Uterus (tissue), 2 donors: ENCODE measurements around the gene IGFL1.
"Not testable (repeated sequence)": the region's sequence is repeated elsewhere in the genome, so short reads cannot be mapped to it uniquely, and the experiment has no call there.

Experiments
- POLR2A ChIP-seq, 2 donors: fragments of 450-650 bp; IDR thresholded peaks; one replicate each; pipeline ENCODE4 v1.6.1; 2016; ENCODE audit warnings: antibody characterized with exemption in 2 of 2, mild to moderate bottlenecking in 1 of 2, moderate library complexity in 1 of 2
- TF ChIP-seq, protein P1 (sequence below), 4 experiments: fragments of 200-600 bp in 2 of 4; fragments of 450-650 bp in 2 of 4; sonication (generic) in 2 of 4; IDR thresholded peaks; one replicate each; pipeline ENCODE4 v1.5.1; 2016 to 2019; ENCODE audit warnings: antibody characterized with exemption in 4 of 4, mild to moderate bottlenecking in 2 of 4, moderate library complexity in 1 of 4

DNA sequence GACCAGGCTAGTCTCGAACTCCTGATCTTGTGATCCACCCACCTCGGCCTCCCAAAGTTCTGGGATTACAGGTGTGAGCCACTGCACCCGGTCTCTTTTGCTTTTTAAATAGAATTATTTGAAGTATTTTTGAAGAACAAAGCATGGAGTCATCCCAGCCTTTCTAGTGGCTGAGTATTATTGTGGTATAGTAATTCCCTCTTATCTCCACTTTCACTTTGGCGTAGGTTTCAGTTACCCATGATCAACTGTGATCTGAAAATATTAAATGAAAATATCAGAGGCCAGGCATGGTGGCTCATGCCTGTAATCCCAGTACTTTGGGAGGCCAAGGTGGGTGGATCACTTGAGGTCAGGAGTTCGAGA is 36.9 kb upstream of the IGFL1 start:
- TF ChIP-seq, protein P1, sequence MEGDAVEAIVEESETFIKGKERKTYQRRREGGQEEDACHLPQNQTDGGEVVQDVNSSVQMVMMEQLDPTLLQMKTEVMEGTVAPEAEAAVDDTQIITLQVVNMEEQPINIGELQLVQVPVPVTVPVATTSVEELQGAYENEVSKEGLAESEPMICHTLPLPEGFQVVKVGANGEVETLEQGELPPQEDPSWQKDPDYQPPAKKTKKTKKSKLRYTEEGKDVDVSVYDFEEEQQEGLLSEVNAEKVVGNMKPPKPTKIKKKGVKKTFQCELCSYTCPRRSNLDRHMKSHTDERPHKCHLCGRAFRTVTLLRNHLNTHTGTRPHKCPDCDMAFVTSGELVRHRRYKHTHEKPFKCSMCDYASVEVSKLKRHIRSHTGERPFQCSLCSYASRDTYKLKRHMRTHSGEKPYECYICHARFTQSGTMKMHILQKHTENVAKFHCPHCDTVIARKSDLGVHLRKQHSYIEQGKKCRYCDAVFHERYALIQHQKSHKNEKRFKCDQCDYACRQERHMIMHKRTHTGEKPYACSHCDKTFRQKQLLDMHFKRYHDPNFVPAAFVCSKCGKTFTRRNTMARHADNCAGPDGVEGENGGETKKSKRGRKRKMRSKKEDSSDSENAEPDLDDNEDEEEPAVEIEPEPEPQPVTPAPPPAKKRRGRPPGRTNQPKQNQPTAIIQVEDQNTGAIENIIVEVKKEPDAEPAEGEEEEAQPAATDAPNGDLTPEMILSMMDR (IDR thresholded peaks at IDR 0.05), result not testable (repeated sequence)
- TF ChIP-seq POLR2A (IDR thresholded peaks at IDR 0.05), result not testable (repeated sequence)
